HG03280 (cell line): ENCODE data around the gene EYS.

Source experiments
- ATAC-seq: cut with Tn5 transposase; IDR thresholded peaks from one replicate; pipeline ENCODE4 v1.9.1; 2021; ENCODE audit warnings: mild to moderate bottlenecking, moderate library complexity; ENCODE audit not compliant: unreplicated experiment

The EYS gene

DNA sequence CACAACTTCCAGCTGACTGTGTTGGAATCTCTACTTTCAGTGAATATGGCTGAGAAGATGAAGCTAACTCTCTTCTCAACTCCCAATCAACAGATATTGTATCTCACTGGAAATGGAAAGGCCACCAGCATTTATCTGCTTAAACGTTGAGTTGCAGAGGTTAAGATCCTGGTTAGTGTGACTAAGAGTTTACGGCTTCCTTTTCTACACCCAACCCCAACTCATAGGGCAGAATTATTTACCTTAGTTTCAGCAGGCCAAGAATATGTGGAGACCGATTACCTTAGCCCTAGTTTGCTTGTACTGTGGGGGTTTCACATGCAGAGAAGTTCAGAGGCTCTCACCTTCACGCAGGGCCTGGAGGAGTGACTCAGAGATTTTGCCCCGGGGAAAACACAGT is 1026.6 kb downstream of the EYS start:
- no peak for ATAC-seq

DNA sequence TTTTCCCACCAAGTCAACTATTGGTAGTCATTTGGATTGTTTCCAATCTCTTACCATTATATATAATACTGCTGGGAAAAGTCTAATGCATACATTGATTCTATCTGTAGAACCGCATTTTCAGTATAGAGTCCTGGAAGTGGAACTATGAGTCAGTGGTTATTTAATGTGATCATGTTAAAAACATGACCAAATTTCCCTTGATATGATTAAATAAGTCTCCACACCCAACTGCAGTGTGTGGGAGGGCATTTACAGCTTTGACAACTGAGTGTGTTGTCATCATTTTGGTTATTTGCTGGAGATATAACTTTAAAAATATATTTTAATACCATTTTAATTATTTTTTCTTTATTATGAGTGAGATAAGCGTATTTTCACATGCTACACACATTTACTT is 1027.6 kb downstream of the EYS start:
- ATAC-seq = no peak

DNA sequence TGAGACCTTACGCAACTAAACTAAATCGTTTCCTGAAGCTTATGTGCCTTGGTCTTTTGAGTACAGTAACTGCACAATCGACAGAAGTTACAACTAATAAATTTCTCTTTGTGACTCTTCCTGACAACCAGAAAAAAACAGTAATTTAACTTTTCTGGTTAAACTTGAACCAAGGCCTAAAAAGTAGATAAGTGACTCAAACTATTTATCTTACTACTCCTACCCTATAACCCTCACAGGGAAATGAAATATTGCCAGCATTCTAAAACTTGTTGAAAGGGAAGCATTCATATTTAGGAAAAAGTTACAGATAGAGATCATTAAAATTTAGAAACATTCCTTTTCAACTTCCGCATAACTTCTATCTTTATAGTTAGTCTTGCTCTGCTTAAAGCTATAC is 1034.4 kb downstream of the EYS start:
- no peak for ATAC-seq

DNA sequence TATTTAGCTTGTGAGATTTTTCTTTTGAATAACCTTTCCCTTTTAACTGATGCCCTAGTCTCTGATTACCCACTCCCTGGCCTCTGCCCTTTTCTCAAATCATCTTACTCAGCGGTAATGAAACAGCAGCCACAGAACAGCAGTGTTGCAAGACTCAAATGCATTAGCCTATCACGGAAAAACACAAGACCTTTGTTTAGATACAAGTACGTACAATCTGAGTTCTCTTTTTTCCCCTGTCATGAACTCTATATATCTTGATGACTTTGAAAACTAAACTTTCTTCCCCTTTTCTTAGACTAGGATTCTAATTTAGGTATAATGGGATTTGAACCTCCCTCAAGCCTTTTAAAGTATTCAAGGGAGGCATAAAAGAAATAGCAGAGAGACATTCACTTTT is 1034.9 kb downstream of the EYS start:
- ATAC-seq = no peak

DNA sequence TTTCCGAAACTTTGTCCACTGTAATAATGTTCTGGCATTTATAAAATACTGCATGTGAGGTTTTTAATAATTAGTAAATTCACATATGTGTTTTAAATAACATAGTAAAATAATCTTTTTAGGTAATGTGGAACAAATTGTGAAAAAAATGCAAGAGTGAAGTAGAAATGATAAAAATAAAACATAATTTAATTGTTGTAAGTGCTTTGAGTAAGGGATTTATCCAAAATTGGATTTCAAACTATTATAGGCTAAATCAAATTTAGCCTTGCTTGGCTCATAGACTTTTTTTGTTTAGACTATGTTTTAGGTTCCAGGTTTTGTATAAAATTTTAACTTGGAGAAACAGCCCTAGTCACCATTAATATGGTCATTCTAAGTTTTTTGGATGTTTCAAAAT is 1041.9 kb downstream of the EYS start:
- ATAC-seq = no peak

DNA sequence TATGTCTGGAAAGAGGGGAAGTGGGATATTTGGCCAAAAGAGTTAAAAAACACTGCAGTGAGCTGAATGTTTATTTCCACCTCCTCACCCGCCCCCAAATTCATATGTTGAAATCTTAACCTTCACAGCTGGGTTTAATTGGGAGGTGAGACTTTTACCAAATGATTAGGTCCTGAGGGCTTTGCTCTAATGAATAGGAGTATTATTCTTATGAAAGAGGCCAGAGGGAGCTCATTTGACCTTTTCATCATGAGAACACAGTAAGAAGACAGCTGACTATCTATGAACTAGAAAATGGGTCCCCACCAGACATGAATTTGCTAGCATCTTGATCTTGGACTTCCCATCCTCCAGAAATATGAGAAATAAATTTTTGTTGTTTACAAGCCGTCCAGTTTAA is 1042.5 kb downstream of the EYS start:
- no peak for ATAC-seq

DNA sequence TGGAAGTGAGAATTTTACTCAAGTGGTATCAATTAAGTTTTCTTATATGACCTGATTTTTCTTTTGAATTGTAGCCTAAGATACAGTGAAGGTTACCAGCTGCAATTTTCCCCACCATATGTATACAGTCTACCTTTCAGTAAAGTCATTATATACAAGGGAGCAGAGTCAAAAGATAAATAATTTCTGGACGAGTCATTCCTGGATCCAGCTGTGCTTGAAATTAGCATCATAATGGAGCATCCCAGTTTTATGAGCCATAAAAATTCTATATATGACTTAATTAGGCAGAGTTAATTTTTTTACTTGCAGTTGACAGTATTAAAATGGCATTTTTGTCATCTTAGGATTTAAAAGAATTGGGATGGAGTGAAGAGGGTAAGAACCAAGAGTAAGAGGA is 1063.0 kb downstream of the EYS start:
- no peak for ATAC-seq

DNA sequence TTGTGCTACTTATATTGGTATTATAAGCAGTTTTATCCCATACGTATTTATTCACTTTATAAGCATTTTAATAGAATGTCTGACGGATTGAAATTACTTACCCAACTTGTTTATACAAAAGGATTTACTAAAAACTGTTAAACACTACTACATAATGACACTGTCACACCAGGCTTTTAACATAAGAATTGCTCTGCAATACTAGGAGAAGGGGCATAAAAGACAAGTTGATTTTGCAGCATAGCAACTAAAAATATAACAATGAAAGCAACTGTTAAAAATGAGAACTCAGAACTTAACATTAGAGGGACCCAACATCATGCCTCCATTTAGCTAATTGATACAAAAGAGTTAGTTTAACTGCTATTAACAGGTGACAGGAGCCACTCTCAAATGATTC is 1076.1 kb downstream of the EYS start:
- ATAC-seq = no peak

DNA sequence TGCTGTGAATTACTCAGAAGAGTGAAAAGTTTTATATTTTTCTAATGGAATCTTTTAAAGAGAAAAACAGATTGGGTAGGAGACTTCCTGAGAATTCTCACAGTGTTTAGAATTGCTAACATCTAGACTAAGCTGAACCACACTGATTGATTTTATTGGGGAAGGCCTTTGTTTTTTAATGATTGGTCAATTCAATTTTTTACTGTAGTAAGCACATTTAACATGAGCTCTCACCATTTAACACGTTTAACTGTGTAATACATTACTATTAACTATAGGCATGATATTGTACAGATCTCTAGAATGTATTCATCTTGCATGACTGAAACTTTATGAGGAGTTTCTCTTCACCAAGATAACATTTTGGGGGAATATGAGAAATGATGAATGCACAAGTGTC is 1084.1 kb downstream of the EYS start:
- ATAC-seq = no peak

DNA sequence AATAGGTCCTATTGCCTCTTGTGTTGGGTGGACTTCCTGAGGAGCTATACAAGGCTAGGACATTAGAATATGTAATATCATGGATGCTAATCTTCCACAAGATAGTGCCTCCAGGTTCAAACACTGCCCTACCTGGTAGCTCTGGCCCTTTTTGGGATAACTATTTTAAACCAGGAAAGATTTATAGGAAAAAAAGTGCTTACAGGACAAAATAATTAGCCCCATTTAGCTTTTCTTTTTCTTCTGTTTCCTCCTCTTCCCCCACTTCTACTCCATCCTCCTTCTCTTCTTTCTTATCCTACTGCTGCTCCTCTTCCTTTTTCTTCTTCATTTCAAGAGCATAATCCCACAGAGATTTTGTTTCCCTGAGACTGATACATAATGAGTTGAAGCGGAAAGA is 1104.0 kb downstream of the EYS start:
- no peak for ATAC-seq

DNA sequence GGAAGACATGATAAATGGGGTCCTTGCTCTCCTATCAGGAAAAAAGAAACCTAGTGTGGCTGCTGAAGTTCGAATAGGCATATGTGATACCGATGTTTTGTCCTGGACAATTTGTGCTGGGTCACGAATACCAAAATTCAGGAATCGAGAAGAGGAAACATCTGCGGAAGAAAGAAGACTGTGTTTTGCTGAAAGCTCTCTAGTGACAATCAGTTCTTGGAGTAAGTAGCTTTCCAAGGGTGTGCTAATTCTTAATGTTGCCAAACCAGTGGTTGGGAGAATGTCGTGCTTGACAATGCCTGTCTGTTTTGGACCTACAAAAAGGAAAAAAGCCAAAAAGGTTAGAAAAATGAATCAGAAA is 1115.4 kb downstream of the EYS start:
- ATAC-seq = no peak

DNA sequence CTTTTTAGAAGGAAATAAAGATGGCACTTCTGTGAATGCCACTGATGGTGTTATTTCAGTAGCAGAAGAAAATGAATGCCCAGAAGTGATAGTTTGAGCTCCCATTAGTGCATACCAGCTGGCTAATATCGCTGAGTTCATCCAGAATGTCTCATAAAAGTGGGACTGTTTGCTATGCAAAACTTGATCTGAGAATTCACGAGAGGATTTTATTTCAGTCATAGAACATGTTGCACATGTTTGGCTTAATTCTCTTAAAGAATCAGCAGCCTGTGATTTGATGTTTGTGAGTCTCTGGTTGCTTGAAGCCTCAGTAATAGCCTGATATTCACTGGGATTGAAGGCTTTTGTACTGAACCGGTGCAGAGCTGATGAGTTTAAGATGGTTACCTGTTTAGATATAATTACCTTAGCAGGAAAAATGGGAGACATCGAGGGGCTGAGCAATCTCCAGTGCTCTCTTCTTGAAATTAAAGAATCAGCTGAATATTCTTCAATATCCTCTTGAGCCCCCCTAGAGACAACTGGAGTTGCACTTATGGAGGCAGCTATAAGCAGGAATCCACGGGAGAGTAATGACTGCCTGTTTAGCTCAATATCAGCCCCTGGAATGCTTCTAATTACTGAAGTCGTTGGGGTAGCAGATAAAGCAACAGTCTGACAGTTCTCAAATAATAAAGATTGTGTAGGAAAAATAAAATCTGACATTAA is 1115.9 kb downstream of the EYS start:
- ATAC-seq = no peak

DNA sequence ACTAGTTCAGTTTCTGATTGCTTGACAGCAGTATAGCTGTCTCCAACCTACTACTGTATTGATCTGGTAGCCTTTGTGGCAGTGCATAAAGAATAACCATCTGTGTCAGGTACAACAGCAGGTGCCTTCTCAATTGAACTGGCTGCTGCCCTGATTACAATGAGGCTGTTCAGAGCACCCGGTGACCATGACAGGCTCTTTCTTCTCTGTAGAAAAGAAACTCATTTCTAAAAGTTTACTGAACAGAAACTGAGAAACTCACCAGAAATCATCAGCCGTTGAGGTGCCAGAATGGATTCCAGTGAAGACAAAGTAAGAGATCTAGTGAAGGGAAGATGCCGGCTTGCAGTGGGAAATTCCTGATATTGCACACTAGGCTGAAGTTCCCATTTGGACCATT is 1117.1 kb downstream of the EYS start:
- no peak for ATAC-seq

DNA sequence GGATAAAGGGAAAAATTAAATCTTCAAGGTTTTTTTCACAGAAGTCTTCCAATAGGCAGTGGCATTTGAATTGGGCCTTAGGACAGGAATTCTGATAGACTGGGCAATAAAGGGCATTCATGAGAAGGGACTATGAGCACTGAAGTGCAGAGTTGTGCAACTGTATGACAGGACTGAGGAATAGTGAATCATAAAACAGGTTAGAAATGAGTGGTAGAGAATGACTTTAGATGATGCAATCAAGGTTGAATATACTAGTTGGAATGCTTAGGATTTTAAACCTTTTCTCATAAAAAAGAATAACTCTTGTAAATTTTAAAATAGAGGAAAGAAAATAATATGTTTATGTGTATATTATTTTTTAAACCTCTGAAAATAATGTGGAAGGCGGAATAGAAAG is 1126.7 kb downstream of the EYS start:
- ATAC-seq = no peak

DNA sequence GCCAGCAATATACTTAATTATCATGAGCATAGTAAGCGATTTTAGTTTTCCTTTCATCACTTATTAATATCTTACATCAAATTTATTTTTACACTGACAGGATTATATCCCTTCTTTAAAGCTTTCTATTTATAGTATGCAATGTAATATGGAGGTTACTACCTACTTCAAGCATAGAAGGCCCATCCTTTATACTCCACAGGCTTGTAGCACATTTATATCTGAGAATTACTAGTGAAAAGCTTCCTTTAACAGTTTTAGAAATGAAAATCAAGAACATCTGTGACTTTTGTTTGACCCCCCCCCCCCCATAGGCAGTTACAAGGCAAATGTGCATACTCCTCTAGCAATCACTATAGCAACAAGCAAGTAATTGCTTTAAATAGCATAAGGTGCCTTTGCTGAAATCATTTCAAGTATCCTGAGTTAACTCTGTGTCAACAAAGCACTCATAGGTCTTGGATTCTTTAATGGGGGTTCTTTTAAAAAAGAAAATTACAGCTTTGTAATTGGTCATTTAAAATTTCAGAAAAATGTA is 1153.7 kb downstream of the EYS start:
- ATAC-seq = no peak

DNA sequence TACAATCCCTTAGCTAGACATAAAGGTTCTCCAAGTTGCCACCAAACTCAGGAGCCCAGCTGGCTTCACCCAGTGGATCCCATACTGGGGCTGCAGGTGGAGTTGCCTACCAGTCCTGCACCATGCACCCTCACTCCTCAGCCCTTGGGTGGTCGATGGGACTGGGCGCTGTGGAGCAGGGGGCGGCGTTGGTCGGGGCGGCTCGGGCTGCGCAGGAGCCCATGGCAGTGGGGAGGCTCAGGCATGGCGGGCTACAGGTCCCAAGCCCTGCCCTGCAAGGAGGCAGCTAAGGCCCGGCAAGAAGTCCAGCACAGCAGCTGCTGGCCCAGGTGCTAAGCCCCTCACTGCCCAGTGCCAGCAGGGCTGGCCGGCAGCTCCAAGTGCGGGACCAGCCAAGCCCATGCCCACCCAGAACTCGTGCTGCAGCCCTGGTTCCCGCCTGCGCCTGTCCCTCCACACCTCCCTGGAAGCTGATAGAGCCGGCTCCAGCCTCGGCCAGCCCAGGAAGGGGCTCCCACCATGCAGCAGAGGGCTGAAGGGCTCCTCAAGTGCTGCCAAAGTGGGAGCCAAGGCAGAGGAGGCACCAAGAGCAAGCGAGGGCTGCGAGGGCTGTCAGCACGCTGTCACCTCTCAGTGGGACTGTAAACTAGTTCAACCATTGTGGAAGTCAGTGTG is 1159.3 kb downstream of the EYS start:
- no peak for ATAC-seq

DNA sequence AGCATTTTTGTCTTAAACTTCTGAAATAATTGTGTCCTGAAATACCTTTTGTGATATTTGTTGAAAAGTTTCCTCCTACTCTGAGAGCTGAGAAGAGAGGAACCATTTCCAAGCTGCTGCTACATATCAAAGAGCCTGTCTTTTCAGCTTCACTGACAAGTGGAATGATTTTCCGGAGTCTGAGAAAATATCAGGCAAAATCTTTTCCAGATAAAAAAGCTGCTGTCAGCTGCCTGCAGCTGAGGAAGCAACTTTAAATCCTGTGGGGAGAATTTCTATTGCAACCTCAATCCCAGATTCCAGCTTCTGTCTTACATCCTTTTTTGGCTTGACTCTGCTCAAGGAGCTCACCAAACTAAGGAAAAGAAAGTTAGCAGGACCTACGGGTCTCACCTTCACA is 1167.1 kb downstream of the EYS start:
- ATAC-seq = no peak

DNA sequence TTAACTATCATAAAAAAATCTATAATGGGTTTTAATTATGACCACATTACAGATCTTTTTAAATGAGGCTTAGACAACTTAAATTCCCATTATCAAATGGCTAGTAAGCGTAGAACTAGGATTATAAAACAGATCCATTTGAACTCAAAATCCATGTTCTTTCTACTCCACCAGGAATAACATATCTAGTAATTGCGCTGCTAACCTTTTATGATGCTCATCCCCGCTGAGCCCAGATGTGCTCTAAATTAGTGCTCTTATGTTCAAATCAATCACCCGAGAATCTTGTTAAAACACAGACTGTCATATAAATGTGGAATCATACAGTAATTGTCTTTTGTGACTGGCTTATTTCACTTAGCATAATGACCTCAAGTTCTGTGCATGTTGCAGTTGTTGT is 1168.3 kb downstream of the EYS start:
- ATAC-seq = no peak

DNA sequence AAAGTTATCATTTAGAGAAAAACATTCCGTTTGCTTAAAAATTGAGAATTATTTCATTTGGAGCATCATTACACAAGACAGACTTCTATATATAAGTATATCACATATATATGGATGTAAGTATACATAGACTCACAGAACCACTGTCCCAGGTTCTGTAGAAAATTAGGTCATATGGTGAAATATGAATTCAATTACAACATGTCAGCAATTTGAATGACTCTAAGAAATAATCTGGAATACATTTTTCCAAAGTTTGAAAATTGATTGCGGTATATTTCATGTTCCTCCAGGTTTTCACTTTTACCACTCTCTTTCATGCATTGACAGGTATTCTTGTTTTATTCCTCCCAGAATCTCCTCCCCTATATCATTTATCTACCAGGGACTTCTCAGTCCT is 1179.1 kb downstream of the EYS start:
- ATAC-seq = no peak

DNA sequence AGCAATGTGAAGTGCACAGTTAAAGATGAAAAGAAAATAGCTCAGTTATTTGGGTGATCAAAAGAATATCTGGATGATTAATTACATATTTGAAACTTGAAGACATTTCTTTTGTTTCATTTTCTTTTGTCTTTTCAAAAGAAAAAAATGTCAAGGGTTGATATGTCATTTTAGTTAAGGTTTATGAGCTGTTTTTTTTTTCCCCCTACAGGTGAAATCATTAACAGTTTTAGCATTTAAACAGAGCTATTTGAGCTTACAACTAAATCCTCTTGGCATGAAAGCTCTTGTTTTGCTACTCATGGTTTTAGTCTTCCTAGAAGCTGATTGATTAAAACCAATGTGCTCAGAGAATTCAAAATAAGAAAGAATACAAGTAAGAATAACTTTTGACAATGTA is 1184.2 kb downstream of the EYS start:
- ATAC-seq = no peak

DNA sequence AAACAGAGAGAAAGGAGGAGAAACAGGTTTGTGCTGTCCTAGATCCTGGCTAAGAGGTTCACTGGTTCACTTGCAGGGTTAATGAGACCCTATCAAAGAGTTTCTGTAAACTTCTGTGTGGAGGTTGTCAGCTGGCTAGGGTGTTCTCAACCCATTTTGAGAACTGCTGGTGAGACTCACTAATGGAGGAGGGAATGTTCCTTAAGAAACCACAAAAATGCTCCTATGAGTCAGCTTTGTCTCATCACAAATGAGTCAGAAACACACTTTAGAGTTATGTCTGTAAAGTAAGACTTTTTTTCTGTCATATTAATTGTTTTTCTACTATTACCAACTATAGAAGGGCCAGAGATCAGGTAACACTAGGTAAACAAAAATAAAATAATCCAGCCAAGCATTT is 1187.0 kb downstream of the EYS start:
- ATAC-seq = no peak

DNA sequence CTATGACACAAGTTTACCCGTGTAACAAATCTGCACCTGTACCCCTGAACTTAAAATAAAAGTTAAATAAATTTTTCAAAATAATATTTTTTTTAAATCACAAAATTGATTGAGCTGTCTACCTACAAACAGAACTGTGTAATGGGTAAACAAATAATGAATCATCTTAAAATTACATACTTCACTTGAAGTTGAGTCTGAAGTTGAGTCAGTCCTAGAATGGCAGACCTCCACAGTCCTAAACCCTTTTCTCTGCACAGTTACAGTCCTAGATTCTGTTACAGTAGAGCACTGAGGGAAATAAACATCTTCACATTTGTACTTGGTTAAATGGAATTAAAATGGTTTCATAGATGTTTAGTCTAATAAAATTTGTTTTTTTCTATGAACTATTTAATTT is 1190.6 kb downstream of the EYS start:
- ATAC-seq = no peak

DNA sequence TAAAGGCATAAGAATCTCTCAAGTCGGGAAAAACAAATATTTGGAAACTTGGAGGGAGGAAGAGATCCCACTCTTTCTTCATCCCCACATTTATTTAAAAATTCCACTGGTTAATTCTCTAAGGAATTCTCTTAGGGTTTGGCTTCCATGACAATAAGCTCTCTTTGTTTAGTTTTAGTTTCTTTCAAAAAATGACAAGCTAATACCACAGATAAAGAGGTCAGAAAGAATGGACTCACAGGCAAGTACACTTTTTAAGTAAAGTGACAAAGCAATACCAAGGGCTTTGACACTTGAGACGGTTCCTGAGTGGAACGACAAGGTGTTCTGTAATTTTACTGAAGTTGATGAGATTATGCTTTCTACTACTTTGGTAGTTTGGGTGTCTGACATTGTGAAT is 1199.4 kb downstream of the EYS start:
- no peak for ATAC-seq
